ENCODE results near the gene C2orf15.
"Not testable (repeated sequence)": the region's sequence is repeated elsewhere in the genome, so short reads cannot be mapped to it uniquely, and the experiment has no call there.

Gene C2orf15, protein sequence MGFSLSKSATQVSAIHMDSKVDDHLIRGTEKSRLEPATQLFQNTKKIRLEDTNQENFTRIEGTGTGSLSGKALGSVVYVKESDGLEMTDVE

GRCh38 chr2:99141110-99142108 lies at the start of gene C2orf15:
TSS of gene C2orf15 (plus strand) at chr2:99141707. CDS start at chr2:99150559, 8,852 bp downstream.
- DNase-seq: peak; percentile 91

- no peak for DNase-seq
Measured at GRCh38 chr2:99096728-99097127, 44.8 kb upstream of the C2orf15 start.

DNA sequence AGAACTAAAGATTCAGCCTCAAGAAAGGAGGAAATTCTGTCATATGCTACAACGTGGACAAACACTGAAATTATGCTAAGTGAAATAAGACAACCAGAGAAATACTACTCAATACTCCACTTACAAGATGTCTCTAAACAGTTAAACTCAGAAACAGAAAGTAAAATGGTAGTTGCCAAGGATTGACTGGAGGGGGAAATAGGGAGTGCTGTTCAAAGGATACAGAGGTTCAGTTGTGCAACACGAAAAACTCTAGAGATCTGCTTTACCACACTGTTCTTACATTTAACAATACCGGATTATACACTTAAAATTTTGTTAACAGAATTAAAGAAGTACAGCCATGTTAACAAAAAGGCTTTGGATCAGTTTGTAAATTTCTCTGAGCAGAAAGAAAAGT lies 39.8 kb upstream of the C2orf15 start:
- peak; percentile 55 for DNase-seq

GRCh38 chr2:99104006-99104405 lies 37.5 kb upstream of the C2orf15 start:
- DNase-seq: no peak

DNA sequence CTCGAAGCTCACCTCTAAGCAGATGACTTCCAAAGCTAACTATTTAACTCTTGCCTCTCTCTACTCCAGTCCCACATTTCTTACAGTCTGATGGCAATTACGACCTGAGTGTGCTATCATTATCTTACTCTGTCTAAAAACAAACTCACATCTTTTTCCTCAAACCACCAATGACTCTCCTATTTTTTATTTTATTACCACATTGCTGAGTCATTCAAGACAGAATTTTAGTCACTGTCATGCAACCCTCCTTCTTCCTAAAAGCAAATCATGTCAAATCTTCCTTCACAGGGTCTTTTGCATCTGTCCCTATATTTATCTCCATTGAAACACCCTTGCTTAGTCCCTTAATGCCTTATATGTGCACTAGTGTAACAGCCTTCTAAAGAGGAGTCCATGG lies 34.6 kb upstream of the C2orf15 start:
- peak; percentile 42 for DNase-seq

GRCh38 chr2:99111236-99111635 lies 30.3 kb upstream of the C2orf15 start:
- no peak for DNase-seq

DNA sequence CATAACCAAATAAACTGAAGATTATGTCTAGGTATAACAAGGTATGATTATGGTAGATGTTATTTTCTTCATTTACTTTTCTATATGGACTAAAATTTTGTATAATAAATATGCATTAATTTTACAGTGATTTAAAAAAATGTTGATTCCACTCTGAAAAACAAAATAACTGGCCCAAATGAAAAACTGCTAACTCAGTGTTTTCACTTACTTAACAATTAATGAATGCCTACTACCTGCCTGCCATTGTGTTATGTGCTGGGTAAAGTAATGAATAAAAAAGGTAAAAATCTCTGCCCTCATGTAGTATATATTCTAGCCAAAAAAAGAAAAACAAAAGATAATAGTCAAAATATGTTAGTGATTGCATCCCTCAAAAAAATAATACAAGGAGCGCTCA lies 29.6 kb upstream of the C2orf15 start:
- DNase-seq: no peak

DNA sequence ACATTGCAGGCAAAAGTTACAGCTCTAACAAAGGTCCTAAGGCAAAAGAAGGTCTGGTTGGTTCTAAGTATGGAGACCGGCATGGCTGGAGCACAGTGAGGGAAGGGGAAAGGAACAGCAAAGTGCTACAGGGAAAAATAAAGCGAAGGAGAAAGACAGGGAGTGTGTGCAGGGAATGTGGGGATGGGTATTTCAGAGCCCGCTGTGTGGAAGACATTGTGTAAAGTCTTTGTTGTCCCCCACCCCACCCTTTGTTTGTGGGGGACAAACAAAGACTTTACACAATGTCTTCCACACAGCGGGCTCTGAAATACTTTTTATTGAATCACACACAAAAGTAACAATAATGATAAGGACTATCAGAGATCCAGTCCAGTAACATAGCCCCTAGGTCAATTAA lies 28.9 kb upstream of the C2orf15 start:
- no peak for DNase-seq

- no peak for DNase-seq
Measured at GRCh38 chr2:99127981-99128380, 13.5 kb upstream of the C2orf15 start.

- not testable (repeated sequence) for DNase-seq
Measured at GRCh38 chr2:99135044-99135556, 6.4 kb upstream of the C2orf15 start.

- DNase-seq: no peak
Measured at GRCh38 chr2:99139003-99139402, 2.5 kb upstream of the C2orf15 start.

DNA sequence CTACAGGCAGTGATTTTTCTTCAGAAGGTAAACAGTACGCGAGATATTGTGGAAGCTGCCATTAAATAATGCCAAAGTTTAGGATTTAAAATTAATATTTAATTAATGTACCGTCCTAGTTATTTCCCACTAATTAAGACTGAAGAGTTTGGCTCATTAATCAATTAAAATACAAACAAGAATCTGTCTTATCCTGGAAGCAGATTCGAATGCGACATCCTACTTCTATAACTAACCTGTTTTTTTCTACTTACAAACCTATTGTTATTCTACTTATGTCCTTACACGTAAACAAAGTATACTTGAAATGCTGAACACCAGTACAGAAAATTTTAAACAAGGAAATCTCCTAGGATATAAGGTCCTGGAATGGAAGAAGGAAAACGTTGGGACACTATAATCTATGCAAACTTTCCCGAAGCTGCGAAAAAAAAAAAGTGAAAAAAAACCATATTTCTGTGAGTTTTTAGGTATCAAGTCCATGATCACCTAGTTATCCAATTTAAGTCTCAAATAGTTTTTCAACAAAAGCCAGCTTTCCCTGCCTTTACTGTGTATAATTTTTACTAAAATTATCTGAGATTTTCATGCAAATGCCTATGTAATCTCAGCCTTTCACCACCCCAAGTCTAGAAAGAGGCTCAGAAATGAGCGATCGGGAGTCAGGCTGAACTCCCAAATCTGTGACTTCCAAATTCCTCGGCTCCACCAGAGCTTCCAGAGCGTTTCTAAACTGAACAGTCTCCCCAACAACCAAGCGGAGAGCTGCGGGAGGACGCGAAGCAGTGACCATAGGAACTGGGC lies 1.2 kb upstream of the C2orf15 start:
- DNase-seq: no peak

DNA sequence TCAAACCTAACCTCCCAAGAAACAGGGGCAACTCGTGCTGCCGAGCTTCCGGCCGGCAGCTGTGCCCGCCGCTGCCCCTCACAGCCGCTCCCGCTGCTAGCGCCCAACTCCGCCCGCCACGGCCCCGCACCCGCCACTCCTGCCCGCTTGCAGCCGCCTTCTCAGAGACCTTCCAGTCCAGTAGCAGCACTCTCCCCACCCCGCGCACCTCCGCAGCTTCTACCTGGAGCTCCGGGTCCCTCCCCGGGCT lies 722 bp upstream of the C2orf15 start:
- peak; percentile 48 for DNase-seq

- DNase-seq: peak; percentile 84
Measured at GRCh38 chr2:99150706-99151105, 9.2 kb downstream of the C2orf15 start.

DNA sequence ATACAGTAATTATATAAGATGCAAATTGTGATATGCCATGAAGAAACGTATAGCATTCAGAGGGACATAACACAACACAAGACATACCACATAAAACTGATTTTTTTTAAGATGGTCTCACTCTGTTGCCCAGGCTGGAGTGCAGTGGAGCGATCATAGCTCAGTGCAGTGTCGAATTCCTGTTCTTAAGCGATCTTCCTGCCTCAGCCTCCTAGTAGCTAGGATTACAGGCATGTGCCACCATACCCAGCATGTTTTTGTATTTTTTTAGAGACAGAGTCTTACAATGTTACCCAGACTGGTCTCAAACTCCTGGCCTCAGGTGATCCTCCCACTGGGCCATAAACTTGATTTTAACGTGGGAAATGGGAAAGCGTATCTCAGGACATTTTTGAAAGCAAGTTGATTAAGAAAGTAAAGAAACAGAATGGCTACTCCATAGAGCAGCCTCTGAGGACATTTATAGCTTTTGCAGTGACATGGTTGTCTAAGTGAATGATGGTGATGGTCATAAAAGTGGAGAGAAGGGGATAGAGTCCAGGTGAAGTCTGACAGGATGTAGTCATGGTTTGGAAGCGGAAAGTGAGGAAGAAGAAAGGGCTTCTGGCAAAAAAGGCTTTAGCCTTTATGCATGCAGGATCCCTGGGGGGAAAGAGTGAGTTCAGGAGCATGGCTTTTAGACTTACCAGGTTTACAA lies 10.8 kb downstream of the C2orf15 start:
- DNase-seq: no peak

- no peak for DNase-seq
Measured at GRCh38 chr2:99153921-99154604, 12.6 kb downstream of the C2orf15 start.

DNA sequence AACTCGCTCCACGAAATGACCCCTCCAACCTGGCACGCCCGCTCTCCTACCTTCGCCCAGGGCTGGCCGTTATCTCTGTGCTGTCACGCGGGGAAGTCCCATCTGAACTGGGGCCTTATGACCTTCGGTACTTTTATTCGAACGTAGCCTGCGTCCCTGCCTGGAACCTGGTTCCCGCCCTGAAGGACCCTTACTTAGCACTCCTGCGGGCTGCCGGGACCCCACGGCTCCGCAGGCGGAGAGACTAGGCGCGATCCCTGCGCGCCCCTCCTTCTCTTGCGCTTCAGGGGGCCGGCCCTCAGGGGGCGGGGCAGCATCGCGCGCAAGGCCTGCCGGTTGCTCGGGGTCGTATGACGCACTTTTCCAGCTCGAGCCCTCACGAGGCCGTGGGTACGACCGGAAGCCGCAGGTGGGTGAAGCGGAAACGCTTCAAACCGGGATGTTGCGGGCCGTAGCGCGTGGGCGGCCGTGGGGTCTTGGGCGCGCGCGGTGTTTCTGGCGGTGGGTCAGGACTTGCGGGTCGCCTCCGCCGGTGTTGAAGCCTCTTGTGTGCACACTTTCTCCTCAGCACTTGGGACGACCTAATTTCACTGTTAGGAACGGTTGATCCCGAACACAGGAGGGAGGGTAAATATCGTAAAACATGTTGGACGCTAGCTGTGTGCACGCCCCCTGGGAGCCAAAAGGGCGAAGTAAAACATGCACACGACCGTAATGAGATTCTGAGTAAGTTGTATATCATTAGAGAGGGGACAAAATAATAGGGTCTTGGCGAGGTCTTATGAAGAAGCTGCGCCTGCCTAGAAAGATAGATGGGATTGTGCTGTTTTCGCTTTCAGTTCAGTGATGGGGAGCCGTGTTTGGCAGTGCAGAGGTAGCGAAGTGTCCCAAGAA lies 13.4 kb downstream of the C2orf15 start, which contains the start of the genes LIPT1 and TSGA10:
Gene LIPT1 (plus strand): TSS at position 325 of the 894 bp plus-strand sequence. CDS start 6,991 bp downstream, outside the sequence.
Gene TSGA10 (minus strand): TSS at position 300 of the 894 bp plus-strand sequence. CDS start 45,503 bp downstream, outside the sequence.
- peak; percentile 85 for DNase-seq

DNA sequence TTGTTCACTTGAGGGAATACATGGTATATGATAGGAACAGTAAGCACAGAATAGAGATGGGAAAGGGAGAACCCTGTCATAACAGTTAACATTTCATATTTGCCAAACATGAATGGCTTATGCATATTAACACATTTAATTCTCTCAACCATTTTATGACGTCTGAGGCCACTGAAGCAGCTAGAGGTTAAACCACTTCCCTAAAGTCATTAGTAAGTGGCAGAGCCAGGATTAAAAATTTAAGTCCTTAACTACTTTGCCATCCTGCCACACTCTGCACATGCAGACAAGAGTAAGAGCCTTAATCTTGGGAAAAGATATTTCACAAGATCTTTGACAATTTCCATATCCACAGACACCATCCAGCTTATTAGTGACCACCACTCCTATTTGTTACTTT lies 15.4 kb downstream of the C2orf15 start:
- DNase-seq: no peak

- no peak for DNase-seq
Measured at GRCh38 chr2:99158599-99158998, 17.1 kb downstream of the C2orf15 start.

GRCh38 chr2:99159594-99159993 lies 18.1 kb downstream of the C2orf15 start:
- no peak for DNase-seq

DNA sequence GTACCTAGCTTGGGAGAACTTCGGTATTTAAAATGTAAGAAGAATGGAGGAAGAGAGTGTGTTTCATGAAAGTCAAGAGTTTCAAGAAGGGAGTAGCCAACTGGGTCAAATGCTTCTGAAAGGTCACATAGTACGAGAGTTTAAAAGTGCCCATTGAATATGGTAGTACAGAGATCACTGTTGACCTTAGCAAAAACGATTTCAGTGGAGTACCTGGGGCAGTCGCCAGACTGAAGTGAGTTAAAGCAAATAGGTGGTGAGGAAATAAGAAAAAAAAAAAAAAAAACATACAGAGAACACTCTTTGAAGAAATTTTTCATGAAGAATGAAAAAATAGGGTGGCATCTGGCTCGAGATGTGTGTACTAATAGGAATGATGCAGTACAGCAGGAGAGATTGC lies 24.7 kb downstream of the C2orf15 start:
- DNase-seq: no peak

Data from suppressor macrophage treated with lipopolysaccharide for 4 hours (primary cell).